COLO829 (cell line): Measurements from ENCODE around the gene RAB9A.

Experiments
- DNase-seq: peaks from one replicate; pipeline ENCODE4 v3.0.0; 2012; ENCODE audit warnings: low spot score

Gene RAB9A

GRCh38 chrX:13750204-13750603 is 61.3 kb downstream of the RAB9A start:
- DNase-seq = peak; percentile 14

DNA sequence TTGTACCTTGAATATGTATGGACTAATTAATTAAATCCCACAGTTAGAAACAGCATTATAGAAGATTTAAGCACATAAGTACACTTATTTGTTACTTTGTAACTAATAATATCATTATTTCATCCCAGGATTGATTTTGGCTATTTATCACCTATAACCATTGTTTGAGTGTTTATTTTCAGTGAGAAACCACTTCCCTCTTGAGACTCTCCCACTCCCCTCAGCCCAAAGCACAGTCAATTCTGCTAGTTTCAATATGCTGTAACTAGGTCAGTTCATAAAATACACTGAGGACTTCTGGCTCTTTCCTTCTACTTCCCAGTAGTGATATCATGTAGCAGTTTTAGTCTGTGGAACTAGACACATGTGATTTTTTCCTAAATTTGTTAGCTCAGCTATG is 61.9 kb downstream of the RAB9A start:
- DNase-seq = no peak

GRCh38 chrX:13752141-13752540 is 63.2 kb downstream of the RAB9A start:
- DNase-seq = no peak

- no peak for DNase-seq
Observed at GRCh38 chrX:13752646-13753045, 63.7 kb downstream of the RAB9A start.

DNA sequence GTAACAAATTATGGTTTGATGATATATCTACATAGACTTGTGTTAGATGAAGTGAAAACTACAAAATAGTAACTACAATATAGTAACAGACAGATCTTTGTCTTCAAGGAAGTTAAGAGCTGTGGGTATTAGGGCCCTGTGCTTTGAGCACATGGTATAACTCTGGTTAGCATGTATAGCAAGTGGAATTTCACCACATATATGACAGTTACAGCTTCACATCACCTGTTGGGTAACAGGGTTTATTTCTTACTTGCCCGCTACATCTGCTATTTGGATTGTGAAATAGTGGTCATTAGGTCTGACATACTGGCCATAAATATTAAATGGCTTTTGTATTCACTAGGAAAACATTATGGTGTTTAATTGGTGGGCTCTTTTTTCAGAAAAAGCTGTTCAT is 65.8 kb downstream of the RAB9A start:
- DNase-seq = no peak

DNA sequence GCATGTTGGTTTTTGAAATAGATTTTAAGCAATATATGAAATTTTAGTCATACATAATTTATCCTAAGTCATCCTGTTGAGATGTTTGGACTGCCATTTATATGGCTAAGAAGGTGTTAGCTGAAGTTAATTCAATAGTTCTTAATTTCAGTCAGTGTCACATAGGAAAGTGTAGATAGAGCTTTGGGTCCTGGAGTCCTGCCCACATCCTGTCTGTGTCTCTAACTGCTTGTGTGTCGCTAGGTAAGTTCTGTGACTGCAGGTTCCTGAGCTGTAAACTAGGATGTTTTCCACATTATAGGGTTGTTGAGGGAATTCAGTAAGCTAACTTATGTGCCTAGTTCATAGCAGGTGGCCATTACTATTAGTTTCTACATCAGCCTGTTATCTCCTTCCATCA is 66.3 kb downstream of the RAB9A start:
- DNase-seq = no peak

GRCh38 chrX:13756381-13756780 is 67.5 kb downstream of the RAB9A start:
- no peak for DNase-seq

DNA sequence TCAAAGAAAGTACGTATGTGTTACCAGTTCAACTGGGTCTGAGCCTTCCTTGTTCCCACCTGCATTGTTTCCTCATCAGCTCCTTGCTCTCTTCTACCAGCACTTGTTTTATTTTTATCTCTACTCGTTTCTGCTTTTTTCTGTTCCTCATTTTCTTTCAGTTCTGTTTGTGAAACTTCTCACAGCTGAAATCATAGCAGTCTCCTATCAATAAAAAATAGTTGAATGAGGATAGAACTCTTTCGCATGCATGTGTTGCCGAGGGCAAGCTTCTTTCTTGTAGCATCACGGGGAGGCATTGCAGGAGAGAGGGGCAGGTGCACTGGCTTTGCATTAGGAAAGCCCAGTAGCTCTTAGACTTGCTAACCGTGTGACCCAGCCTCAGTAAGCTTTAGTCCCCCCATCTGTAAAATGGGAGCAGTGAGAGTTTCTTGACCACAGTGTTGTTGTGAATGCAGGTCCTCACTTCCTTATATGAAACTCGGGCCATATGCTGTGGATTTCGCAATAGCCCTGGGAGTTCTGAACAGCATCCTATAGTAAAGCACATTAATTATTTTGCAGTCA is 70.3 kb downstream of the RAB9A start:
- no peak for DNase-seq
